HL-60/S4 treated with phorbol 12-myristate 13-acetate at 8.2 ng/mL for 4 days and 3 days (cell line): ENCODE results near the gene MVK.

Source experiments
- in situ Hi-C: fragments of 300-500 bp; cut with MboI; formaldehyde crosslinking; loops from 2 replicates; pipeline ENCODE4 v1.15.0; 2022; ENCODE audit warnings: low sequenced_read_pairs

MVK gene

DNA sequence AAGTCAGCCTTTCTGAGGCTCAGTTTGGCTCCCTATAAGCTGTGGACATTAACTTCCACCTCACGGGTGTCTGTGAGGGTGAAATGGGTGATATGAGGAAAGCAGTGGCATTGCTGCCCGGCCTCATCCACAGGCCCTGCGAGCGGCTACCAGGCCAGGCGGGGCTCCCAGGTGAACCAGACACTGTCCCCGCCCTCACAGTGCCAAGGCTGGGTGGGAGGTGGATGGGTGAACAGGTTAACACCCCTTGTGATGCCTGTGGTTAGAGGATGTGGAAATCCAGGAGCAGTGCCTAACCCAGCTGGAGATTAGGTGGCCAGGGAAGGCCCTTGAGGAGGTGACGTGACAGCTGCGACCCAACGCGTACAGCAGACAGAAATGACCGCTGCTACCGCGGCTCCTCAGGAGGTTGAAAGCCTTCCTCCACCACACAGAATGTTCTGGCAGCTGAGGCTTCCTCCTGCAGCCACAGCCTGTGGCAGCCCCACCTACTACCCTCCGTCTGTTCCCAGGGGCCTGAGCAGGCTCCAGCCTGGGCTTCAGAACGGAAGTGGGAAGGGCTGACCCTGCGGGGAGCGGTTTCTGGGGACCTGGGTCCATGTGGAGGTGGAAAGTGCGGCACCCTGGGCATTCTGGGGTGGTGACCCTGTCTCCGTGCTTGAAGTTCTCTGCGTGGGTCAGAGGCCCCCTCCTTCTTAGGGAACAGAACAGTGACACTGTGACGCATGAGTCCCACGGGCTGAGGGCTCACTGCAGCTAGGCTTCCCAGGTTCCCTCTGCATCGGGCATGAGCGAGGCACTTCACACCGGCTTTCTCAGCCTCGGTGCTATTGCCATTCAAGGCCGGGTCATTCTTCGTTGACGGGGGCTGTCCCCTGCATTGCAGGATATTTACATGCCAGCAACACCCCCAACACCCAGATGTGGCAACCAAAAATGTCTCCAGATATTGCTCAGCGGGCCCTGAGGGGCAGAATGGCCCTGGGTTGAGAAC is 10.0 kb upstream of the MVK start:
- in situ Hi-C loops = no loop called here

DNA sequence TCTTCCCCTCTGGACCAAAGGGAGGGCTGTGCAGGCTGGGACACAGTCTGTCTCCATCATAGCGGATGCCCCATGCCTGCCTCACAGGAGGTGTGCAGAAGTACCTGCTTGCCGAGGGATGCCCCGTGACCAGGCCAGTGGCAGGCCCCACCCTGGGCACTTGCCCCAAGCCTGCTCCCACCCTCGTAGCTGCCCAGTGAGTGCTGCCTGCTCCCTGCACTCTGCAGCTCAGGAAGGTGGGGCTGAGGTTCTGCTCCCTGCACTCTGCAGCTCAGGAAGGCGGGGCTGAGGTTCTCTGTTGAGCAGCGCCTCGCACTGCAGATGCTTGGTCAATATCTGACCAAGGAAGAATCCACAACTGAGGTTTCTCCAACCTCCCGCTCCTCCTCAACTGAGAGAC is 7.2 kb upstream of the MVK start:
- in situ Hi-C loops = no loop called here

DNA sequence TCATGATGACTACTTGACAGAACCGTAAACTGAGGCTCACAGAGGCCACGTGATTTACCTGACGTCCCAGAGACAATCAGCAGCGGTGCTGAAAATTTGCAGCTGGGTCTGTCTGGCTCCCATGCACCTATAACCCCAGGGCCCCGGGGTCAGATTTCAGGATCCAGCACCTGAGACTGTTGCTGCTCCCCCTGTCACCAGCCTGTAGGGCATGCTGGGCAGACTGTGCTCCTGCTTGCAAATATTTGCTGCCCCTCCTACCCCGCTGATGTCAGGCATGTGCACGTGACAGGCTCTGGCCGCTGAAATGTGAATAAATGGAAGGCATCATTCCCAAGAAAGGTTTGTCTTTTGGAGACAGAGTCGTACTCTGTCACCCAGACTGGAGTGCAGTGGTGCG is 6.3 kb upstream of the MVK start:
- in situ Hi-C loops = no loop called here

DNA sequence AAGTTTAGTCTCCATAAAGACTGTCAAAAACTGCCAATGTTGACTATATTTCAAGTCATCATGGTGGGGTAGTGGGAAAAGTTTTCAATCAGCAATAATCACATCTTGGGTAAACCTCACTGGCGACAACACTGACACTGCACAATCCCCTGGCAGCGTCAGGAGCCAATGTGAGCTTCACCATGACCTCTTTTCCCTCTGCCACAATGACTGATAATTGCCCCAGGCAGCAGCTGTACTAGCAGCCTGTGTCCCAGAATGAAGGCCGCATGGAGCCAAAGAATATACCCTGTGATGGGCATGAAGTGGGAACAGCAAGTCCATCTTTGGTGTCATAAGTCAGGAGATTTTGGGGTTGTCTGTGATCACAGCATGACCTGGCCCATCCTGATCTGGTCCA is 5.6 kb upstream of the MVK start:
- in situ Hi-C loops = no loop called here

DNA sequence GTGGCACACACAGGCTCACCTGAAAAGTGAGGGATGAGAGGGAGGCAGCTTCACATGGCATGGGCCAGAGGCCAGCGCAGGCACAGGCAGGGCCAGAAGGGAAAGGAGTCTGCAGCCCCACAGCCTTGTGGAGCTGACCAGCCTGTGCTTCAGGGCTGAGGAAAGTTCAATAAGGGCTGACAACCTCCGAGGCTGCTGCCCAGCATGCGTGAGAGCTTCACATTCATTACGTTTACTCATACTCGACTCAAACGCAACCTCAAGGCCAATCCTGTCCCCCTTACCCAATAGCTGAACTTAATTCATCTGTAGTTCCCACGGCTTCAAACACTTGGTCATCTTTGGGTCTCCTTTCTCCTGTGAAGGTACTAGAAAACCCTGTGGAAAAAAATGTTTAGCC is 5.1 kb upstream of the MVK start:
- in situ Hi-C loops = no loop called here

DNA sequence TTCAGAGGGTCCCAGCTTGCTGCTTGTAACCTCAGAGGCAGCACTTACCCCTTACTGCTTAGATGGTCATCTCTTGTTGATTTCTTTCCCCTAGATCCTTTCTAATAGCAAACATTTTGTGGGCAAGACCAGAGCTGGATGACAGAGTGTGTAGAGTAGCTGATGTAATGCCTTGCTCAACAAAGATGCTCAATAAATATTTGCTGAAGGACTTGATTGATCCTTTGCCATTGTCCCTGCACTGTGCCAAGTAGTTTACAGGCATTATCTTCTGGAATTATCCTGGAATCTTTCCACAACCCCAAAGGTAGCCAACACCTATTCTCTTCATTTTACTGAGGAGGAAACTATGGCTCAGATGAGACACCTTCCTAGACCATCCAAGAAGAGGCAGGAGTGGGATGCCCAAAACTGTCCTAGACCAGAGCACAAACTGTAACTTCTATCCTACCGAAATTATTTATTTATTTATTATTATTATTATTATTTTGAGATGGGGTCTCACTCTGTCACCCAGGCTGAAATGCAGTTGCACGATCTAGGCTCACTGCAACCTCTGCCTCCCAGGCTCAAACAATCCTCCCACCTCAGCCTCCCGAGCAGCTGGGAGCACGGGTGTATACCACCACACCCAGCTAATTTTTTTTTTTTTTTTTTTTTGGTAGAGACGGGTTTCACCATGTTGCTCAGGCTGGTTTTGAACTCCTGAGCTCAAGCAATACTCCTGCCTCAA is 1.7 kb upstream of the MVK start:
- in situ Hi-C loops = no loop called here

DNA sequence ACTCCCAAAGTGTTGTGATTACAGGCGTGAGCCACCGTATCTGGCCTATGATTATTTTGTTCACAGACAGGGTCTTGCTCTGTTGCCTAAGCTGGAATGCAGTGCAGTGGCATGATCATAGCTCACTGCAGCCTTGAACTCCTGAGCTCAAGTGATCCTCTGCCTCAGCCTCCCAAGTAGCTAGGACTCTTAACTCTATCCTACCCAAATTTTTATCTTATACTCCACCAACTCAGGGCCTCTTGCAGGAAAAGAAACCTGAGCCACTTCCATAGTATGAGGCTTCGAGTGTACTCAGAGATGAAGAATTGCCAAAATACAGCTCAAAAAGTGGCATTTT is 1.1 kb upstream of the MVK start:
- in situ Hi-C loops = no loop called here

DNA sequence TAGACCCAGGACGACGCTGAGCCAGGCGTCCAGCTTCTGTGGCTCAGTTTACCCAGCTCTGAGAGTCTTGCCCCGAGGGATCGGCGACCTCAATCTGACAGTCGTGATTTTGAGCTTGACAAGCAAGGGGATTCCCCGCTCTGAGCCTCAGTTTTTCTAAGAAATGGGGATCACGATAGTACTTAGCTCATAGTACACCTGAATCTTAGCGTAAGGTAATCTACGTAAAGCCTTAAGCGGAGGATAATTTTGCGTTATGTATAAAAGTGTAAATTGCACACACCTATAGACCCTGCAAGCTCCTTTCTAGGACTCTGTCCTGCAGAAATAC is 285 bp downstream of the MVK start:
- in situ Hi-C loops = no loop called here

DNA sequence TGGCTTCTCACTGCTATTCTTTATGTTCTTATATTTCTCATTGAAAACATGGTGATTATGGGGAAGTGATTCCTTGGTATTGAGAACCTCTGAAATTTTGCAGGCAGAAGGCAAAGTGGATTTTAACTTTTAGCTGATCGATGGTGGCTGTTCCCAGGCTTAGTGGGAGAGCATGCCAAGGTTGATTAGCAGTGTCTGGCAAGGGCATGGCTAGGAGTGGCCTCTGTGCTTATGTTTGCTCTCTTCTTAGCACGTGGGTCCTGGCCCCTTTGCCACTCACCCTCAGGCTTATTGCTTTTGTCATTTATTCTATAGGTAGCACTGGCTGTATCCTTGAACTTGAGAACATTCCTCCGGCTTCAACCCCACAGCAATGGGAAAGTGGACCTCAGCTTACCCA is 2.1 kb downstream of the MVK start:
- in situ Hi-C loops = no loop called here

DNA sequence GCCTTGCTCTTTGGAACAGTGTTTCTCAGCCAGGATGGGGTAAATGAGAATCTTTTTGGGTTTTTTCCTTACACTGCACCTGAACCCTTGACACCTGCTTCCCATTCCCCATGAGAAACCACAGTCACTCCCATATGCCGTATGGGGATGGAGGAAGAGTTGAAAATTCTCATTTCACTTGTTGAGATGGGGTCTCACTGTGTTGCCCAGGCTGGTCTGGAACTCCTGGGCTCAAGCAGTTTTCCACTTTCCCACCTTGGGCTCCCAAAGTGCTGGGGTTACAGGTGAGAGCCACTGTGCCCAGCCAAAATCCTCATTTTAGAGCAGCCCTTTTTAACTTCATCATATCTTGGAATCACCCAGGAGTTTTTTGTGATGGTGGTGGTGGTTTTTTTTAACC is 3.7 kb downstream of the MVK start:
- in situ Hi-C loops = no loop called here

DNA sequence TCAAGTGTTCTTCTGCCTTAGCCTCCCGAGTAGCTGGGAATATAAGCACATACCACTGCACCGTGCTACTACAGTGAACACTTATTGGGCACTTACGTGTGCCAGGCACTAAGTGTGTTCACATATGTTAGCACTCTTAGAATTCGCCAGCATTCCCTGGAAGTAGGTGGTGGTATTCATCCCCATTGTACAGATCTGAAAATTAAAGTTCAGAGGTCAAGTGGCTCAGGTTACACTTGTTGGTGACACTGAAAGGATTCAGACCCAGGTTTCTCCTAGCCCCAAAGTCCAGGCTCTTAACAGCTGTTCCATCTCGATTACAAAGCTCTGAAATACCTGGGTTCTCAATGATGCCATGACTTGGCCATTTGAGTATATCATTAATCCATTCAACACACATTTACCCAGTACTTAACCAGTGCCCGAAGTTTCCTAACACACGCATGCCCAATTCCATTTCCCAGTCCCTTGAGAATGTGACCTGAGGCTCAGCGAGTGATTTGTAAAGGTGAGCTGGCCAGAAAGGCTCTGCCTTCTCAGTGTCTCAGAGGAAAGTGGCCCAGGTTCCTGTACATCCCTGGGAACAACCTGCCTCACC is 4.8 kb downstream of the MVK start:
- in situ Hi-C loops = no loop called here

DNA sequence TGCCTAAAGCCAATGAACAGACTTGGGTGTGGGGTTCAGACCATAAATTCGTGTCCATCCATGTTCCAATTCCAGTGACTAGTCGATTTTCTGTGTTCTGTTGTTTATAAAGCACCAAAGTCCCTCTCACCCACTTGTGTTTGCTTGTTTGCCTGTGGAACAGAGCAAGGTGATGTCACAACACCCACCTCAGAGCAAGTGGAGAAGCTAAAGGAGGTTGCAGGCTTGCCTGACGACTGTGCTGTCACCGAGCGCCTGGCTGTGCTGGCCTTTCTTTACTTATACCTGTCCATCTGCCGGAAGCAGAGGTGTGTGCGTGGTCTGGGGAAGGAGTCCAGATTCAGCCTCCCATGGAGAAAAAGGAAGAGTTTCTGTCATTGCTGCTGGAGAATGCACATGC is 6.0 kb downstream of the MVK start:
- in situ Hi-C loops = no loop called here

DNA sequence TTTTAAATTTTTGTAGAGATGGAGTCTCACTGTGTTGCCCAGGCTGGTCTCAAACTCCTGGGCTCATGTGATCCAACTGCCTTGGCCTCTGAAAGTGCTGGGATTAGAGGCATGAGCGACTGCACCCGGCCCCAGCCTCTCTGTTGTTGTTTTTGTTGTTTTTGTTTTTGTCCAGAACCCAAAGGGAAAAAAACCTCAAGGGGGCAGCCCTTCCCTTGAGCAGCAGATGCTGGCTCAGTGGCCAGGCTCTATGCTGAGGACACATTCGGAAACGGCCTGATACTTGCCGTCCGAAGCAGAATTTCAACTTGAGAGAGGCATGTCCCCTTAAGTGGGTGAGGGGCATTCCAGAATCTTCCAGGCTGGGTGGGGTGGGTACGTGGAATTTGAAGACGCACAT is 6.7 kb downstream of the MVK start:
- in situ Hi-C loops = no loop called here

DNA sequence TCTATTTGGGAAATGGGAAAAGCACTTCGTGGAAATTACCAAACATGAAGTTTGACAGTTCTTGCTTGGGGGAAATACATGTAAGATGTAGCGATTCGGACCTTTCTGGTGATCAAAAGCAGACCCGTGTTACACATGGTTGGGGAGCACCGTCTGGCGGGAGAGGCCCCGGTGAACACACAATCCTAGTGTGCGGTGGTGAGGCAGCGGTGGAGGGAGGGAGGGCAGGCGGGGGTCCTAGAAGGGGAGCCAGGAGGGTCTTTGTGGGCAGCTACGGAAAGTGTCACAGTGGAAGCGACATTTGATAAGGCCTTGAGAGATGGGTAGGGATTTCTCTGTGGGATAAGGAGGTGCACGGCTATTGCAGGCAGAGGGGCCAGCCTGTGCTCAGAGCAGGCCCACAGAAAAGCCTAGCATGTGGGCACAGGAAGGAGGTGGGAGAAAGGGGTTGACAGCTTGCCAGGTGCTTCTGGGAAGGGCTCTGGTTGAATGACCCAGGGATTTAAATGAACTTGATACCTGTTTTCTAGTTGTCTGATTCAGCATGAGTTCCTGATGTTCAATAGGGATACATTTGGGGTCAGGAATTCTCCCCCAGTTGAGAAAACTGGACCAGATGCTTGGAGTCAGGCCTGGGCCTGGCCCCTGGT is 7.2 kb downstream of the MVK start:
- in situ Hi-C loops = no loop called here

DNA sequence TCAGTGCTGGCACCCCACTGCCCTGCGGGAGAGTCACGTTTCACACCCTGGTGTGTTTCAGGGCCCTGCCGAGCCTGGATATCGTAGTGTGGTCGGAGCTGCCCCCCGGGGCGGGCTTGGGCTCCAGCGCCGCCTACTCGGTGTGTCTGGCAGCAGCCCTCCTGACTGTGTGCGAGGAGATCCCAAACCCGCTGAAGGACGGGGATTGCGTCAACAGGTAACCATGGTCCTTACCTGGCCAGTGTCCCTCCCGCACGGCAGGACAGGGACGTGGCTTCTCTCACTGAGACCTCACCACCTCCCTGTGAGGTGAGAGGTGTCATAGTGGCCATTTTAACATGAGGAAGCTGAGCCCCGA is 7.7 kb downstream of the MVK start:
- in situ Hi-C loops = no loop called here

DNA sequence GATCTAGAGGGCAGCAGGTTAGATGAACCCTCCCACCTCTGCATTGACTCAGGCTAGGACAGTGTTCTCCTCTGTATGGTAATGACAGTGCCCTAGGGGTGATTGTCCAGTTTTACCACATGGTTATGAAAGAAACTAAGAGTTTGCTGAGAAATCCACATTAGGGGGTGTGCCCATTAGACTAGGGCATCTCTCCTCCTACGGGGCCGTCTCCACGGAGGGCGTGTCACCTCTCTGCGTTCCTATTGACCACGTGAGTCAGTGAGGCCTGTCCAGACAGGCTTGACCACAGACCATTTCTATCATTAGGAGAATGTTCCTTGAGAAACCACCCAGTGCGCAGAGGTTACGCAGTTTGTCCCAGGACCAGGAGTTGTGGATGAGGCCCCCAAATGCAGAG is 8.3 kb downstream of the MVK start:
- in situ Hi-C loops = no loop called here

DNA sequence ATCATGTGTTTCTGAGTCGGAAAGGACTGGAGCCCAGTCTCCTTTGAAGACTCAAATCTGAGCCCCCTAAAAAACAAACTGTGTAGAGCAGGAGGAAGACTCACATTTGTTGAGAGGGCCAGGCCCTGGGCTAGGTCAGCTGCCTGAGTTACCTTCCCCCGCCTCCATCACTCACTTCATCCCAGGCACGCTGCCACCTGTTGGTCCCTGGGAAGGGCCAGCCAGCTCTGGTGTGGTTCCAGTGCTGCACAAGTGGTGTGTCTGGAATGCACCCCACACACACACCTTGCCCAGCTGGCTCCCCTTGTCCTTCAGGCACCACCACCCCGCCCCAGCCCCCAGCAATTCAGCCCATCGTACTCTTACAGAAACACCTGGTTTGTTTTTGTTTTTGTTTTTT is 9.0 kb downstream of the MVK start:
- in situ Hi-C loops = no loop called here

DNA sequence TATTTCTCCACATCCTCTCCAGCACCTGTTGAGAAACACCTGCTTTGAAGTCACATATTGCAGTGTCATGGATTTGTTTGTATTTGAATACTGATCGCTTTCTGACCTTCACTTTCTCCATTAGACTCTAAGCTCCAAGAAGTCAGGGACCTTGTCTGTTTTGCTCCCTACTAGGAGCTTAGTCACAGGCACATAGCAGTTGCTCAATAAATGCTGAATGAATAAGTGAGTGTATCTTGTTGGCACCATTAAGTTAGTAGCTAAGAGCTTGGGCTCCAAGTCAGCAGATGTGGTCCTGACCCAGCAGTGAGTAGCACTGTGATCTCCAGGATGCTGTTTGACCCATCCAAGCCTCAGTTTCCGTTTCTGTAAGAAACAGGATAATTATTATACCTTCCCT is 10.1 kb downstream of the MVK start:
- in situ Hi-C loops = no loop called here

DNA sequence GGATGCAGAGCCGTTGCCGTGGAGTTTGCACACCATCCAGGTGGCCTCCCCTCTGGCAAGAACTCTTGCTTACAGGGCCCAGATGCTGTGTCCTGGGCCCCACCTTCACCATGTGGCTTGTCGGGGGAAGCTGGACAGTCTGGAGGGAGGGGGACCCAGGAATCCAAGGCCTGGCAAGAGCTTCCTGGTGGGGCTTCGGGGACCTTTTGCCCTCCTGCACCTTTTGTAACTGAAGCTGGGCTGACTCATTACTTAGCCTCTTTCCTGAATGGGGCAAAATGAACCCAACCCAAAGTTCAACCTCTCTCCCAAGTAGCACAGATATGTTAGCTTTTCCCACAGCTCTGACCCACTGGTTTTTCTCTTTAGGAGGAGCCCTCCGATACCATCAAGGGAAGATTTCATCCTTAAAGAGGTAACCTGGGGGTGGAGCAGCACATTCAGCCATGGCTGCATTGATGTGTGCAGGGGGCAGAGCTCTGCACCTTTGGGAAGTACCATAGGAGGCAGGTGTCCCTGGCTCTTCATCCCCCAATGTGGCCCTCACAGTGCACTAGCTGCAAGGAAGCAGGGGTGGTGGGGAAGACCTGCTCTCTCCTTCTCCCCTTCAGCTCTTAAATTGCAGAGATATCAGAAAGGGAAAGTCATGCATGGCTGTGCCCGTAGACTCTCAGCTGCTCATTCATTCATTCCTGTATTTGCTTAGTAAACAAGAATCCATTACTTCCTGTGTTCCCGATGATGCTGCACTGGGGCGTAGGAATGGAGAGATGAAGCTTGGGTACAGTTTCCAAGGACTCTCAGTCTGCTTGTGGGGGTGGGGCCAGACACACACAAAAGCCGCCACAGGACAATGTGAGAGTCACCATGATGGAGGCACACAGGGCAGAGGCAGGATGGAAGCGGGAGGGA is 13.0 kb downstream of the MVK start:
- in situ Hi-C loops = no loop called here

DNA sequence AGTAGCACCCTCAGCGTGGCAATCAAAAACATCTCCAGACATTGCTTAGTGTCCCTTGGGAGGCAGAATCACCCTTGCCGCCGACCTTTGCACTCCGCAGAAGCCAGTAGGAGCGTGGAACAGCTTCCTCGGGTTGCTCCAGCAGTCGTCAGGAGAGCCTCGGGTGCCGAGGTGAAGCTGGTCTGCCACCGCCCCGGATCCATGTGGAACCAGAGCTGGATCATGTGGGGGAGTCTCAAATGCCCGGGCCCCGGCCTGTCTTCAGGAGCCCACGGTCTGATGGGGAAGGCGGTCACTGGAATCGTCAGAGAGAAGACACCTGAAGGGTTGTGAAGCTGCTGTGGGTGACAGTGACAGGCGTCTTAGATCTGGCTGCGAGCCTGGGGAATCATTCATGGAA is 14.3 kb downstream of the MVK start:
- in situ Hi-C loops = no loop called here
